Smooth muscle cell (in vitro differentiated cells): ENCODE measurements around the gene PGLYRP1. TPM values are rescaled to one million over a fixed set of nuclear protein-coding genes. Genes with fewer than 3 reads are reported as not detected.

Experiments used
- DNase-seq: peaks from one replicate; lab custom pipeline; 2025; ENCODE audit not compliant: unreplicated experiment; lab: John Stamatoyannopoulos, UW
- H2AFZ ChIP-seq: fragments of 200-600 bp; sonication (generic); 2 replicates; pipeline ENCODE4 v1.6.0; 2016; ENCODE audit warnings: antibody characterized with exemption, low read depth, mild to moderate bottlenecking
- H3F3A ChIP-seq: fragments of 200-600 bp; sonication (generic); 2 replicates; pipeline ENCODE4 v1.6.0; 2017; ENCODE audit warnings: antibody characterized with exemption, low read depth
- H3K27ac ChIP-seq: fragments of 200-600 bp; sonication (generic); 2 replicates; pipeline ENCODE4 v1.5.1; 2016; ENCODE audit warnings: low read depth, mild to moderate bottlenecking
- H3K27me3 ChIP-seq: fragments of 200-600 bp; sonication (generic); 2 replicates; pipeline ENCODE4 v1.6.1; 2016; ENCODE audit warnings: low read depth, mild to moderate bottlenecking
- H3K36me3 ChIP-seq: fragments of 200-600 bp; sonication (generic); 2 replicates; pipeline ENCODE4 v1.5.1; 2016; ENCODE audit warnings: low read depth
- H3K4me1 ChIP-seq: fragments of 200-600 bp; sonication (generic); 2 replicates; pipeline ENCODE4 v1.5.1; 2016; ENCODE audit warnings: low read depth
- H3K4me2 ChIP-seq: fragments of 200-600 bp; sonication (generic); 2 replicates; pipeline ENCODE4 v1.6.0; 2016; ENCODE audit warnings: mild to moderate bottlenecking
- H3K4me3 ChIP-seq: fragments of 200-600 bp; sonication (generic); 2 replicates; pipeline ENCODE4 v1.5.1; 2016; ENCODE audit warnings: mild to moderate bottlenecking
- H3K79me2 ChIP-seq: fragments of 200-600 bp; sonication (generic); 2 replicates; pipeline ENCODE4 v1.6.0; 2016; ENCODE audit warnings: low read depth, mild to moderate bottlenecking
- H3K9ac ChIP-seq: fragments of 200-600 bp; sonication (generic); 2 replicates; pipeline ENCODE4 v1.6.0; 2016; ENCODE audit warnings: low read depth
- H3K9me3 ChIP-seq: fragments of 200-600 bp; sonication (generic); replicated peaks from 2 replicates; pipeline ENCODE4 v1.5.1; 2016; ENCODE audit warnings: low read depth
- H4K20me1 ChIP-seq: fragments of 200-600 bp; sonication (generic); 2 replicates; pipeline ENCODE4 v1.6.0; 2016; ENCODE audit warnings: low read depth
- CTCF ChIP-seq: fragments of 200-600 bp; sonication (generic); IDR thresholded peaks from 2 replicates; pipeline ENCODE4 v1.5.1; 2017; ENCODE audit warnings: borderline replicate concordance, mild to moderate bottlenecking, antibody characterized with exemption; ENCODE audit not compliant: insufficient read depth, poor library complexity, severe bottlenecking
- WGBS: methylation state at CpG from one replicate; pipeline ENCODE4 v1.1.7; 2016; ENCODE audit warnings: low lambda C conversion rate; 5-methylcytosine and 5-hydroxymethylcytosine counted together
- polyA plus RNA-seq: library from polyadenylated mRNA; unstranded; fragments of >200 nt; fragmentation: Nextera tagmentation; extraction: Ambion mirVana; gene quantifications from 2 replicates; pipeline ENCODE4 v1.2.1, GENCODE V29; 2016
- total RNA-seq: library from RNA; depleted of rRNA; stranded (reverse); fragments of >200 nt; gene quantifications from 2 replicates; pipeline ENCODE4 v1.2.3, GENCODE V29; 2014

Gene PGLYRP1
- total and polyA plus RNA-seq, 2 experiments from 2014 or later = not detected

- Histone ChIP-seq H3K79me2 (no peaks in the 10 kb centered on the region), H3K9ac (no peak overlapping the region), H3K36me3 (no peaks in the 10 kb centered on the region), H3F3A (no peaks in the 10 kb centered on the region), H3K4me3 (no peak overlapping the region), H3K9me3 (no peaks in the 10 kb centered on the region), H3K4me2 (no peak overlapping the region), H3K27me3 (no peaks in the 10 kb centered on the region), H4K20me1 (no peaks in the 10 kb centered on the region), H2AFZ (no peak overlapping the region), H3K27ac (no peak overlapping the region), H3K4me1 (no peaks in the 10 kb centered on the region)
- WGBS = 82% methylated on average over 2 of the region's 2 CpGs
- DNase-seq = no peak
- no peak for TF ChIP-seq CTCF
Measured at GRCh38 chr19:46060012-46060411, 37.2 kb upstream of the PGLYRP1 start.

GRCh38 chr19:46058778-46059177, 35.9 kb upstream of the PGLYRP1 start:
- Histone ChIP-seq H3K9me3 (no peaks in the 10 kb centered on the region), H3K4me3 (no peak overlapping the region), H3K9ac (no peak overlapping the region), H3K79me2 (no peaks in the 10 kb centered on the region), H3K4me2 (no peak overlapping the region), H4K20me1 (no peaks in the 10 kb centered on the region), H3F3A (no peaks in the 10 kb centered on the region), H3K27ac (no peak overlapping the region), H2AFZ (no peak overlapping the region), H3K4me1 (no peaks in the 10 kb centered on the region), H3K27me3 (peaks cover 9% of the 10 kb centered on the region), H3K36me3 (no peaks in the 10 kb centered on the region)
- no peak for TF ChIP-seq CTCF
- no peak for DNase-seq
- whole genome bisulfite sequencing = 91% methylated on average over 3 of the region's 3 CpGs

DNA sequence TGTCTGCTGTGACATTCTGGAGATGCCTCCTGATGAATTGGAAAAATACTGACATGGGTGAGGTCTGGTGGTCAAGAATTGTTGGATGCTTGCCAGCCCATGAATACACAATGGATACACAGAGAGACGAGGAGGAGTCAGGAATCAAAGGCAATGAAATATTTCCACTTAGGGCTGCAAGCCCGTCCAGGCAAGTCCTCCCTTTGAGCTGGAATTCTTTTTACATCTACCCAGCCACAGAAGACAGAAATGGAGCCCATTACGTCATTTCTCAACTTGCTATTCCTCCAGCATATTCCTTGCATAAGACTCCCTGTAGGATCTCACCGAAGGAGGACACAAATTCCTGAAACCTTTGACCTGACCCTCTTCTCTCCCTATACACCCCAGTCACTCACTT, 33.7 kb upstream of the PGLYRP1 start:
- Histone ChIP-seq H3K9me3 (no peaks in the 10 kb centered on the region), H3K27ac (peak overlapping the region; percentile 43), H3K4me3 (no peak overlapping the region), H3K4me2 (no peak overlapping the region), H3K79me2 (no peaks in the 10 kb centered on the region), H2AFZ (no peak overlapping the region), H4K20me1 (no peaks in the 10 kb centered on the region), H3K9ac (no peak overlapping the region), H3F3A (no peaks in the 10 kb centered on the region), H3K36me3 (no peaks in the 10 kb centered on the region), H3K4me1 (no peaks in the 10 kb centered on the region), H3K27me3 (peaks cover 18% of the 10 kb centered on the region)
- DNase-seq = no peak
- TF ChIP-seq CTCF = no peak
- WGBS = 55% methylated on average over 4 of the region's 4 CpGs

- Histone ChIP-seq H3K27ac (no peak overlapping the region), H3K9ac (no peak overlapping the region), H3F3A (no peaks in the 10 kb centered on the region), H3K4me3 (no peak overlapping the region), H3K36me3 (no peaks in the 10 kb centered on the region), H3K9me3 (no peaks in the 10 kb centered on the region), H3K79me2 (no peaks in the 10 kb centered on the region), H4K20me1 (no peaks in the 10 kb centered on the region), H3K27me3 (peaks cover 29% of the 10 kb centered on the region), H3K4me1 (no peaks in the 10 kb centered on the region), H3K4me2 (no peak overlapping the region), H2AFZ (no peak overlapping the region)
- WGBS = 80% methylated on average over 4 of the region's 4 CpGs
- TF ChIP-seq CTCF = no peak
- DNase-seq = no peak
Measured at GRCh38 chr19:46052896-46053295, 30.0 kb upstream of the PGLYRP1 start.
